GM12878 (cell line): ENCODE data around the gene HTR7. TPM values are rescaled to one million over a fixed set of nuclear protein-coding genes. Genes with fewer than 3 reads are reported as not detected.

Source experiments
- ATAC-seq: fragments of 200-7000 bp; cut with Tn5 transposase; 3 replicates; pipeline ENCODE4 v1.9.1; 2020; ENCODE audit warnings: mild to moderate bottlenecking, moderate library complexity
- BruUV-seq: library from RNA; stranded (reverse); fragments of 400-500 nt; replicated peaks from 2 replicates; lab custom pipeline; 2021; lab: Mats Ljungman, UMichigan
- CTCF ChIA-PET: fragments of 300-600 bp; sonication (Branson Sonifier 250); formaldehyde crosslinking; extraction: SDS; loops from one replicate; lab custom pipeline; 2021; ENCODE audit warnings: inconsistent platforms; lab: Yijun Ruan, JAX
- POLR2A ChIA-PET: fragments of 350-600 bp; formaldehyde crosslinking; extraction: SDS; loops from one replicate; lab custom pipeline; 2021; ENCODE audit warnings: inconsistent platforms; lab: Charles Lee
- RAD21 ChIA-PET: fragments of 300-600 bp; sonication (Branson Sonifier 250); formaldehyde crosslinking; loops from one replicate; lab custom pipeline; 2023; ENCODE audit warnings: antibody characterized with exemption; ENCODE audit not compliant: unreplicated experiment; lab: Charles Lee
- SMC1A ChIA-PET: fragments of 300-600 bp; sonication (Branson Sonifier 250); formaldehyde crosslinking; loops from one replicate; lab custom pipeline; 2023; ENCODE audit not compliant: unreplicated experiment, uncharacterized antibody; lab: Charles Lee
- DNase-seq: peaks from one replicate; pipeline ENCODE4 v3.0.0-alpha.2; 2011; ENCODE audit warnings: low read depth, low spot score
- FAIRE-seq: peaks from 3 replicates; lab custom pipeline; 2011; peaks lifted over from hg19 to GRCh38; lab: Jason Lieb, UNC
- H2AFZ ChIP-seq: 2 replicates; pipeline ENCODE4 v1.6.0; 2011; ENCODE audit warnings: low read depth, low read length, control low read depth; ENCODE audit not compliant: control insufficient read depth
- H3K27ac ChIP-seq: 2 replicates; pipeline ENCODE4 v1.5.1; 2011; ENCODE audit warnings: control low read depth; ENCODE audit not compliant: control insufficient read depth, insufficient read depth
- H3K27me3 ChIP-seq, 2 experiments: replicated peaks in 1 of 2; 2 replicates each; pipeline versions ENCODE4 v1.6.0 to v1.6.1; 2011; ENCODE audit warnings: low read length in 1 of 2; ENCODE audit not compliant: control insufficient read depth in 2 of 2, insufficient read depth in 2 of 2
- H3K36me3 ChIP-seq, 2 experiments: 2 replicates each; pipeline ENCODE4 v1.5.1; 2011; ENCODE audit warnings: low read length in 1 of 2; ENCODE audit not compliant: control insufficient read depth in 2 of 2, insufficient read depth in 2 of 2
- H3K4me1 ChIP-seq: 2 replicates; pipeline ENCODE4 v1.6.1; 2011; ENCODE audit warnings: mild to moderate bottlenecking, low read length, moderate library complexity, mixed read lengths; ENCODE audit not compliant: control insufficient read depth, insufficient read depth
- H3K4me2 ChIP-seq: 2 replicates; pipeline ENCODE4 v1.6.0; 2011; ENCODE audit warnings: control low read depth; ENCODE audit not compliant: control insufficient read depth, insufficient read depth
- H3K4me3 ChIP-seq: fragments of 200-600 bp; sonication (generic); 2 replicates; pipeline ENCODE4 v1.5.1; 2016
- H3K79me2 ChIP-seq: 2 replicates; pipeline ENCODE4 v1.6.0; 2011; ENCODE audit warnings: low read length; ENCODE audit not compliant: control insufficient read depth, insufficient read depth
- H3K9ac ChIP-seq: 2 replicates; pipeline ENCODE4 v1.8.0; 2011; ENCODE audit warnings: low read length, control low read depth, mixed read lengths; ENCODE audit not compliant: control insufficient read depth, insufficient read depth
- H3K9me3 ChIP-seq: replicated peaks from 3 replicates; pipeline ENCODE4 v1.5.1; 2011; ENCODE audit warnings: mild to moderate bottlenecking, low read length; ENCODE audit not compliant: control insufficient read depth, insufficient read depth
- H4K20me1 ChIP-seq: 2 replicates; pipeline ENCODE4 v1.6.0; 2011; ENCODE audit not compliant: control insufficient read depth, insufficient read depth
- BACH1 ChIP-seq: fragments of 450-650 bp; IDR thresholded peaks from 2 replicates; pipeline ENCODE4 v1.6.1; 2017; ENCODE audit warnings: mild to moderate bottlenecking, borderline replicate concordance
- CREM ChIP-seq: IDR thresholded peaks from 2 replicates; pipeline ENCODE4 v1.6.1; 2014; ENCODE audit warnings: antibody characterized with exemption, low read depth
- CTCF ChIP-seq, 3 experiments: IDR thresholded peaks in 2 of 3; conservative IDR thresholded peaks in 1 of 3; 2 replicates each; pipeline ENCODE4 v1.5.1; 2011; ENCODE audit warnings: low read depth in 3 of 3, low read length in 3 of 3, mild to moderate bottlenecking in 3 of 3, control low read depth in 2 of 3, moderate library complexity in 2 of 3, inconsistent platforms in 1 of 3, mixed read lengths in 1 of 3; ENCODE audit not compliant: control insufficient read depth in 2 of 3, insufficient read depth in 1 of 3; ENCODE audit errors: extremely low read depth in 1 of 3
- KDM1A ChIP-seq: fragments of 200-600 bp; sonication (generic); IDR thresholded peaks from 2 replicates; pipeline ENCODE4 v1.6.1; 2016; ENCODE audit warnings: borderline replicate concordance
- NFXL1 ChIP-seq: fragments of 450-650 bp; IDR thresholded peaks from 2 replicates; pipeline ENCODE4 v1.6.1; 2017; ENCODE audit warnings: antibody characterized with exemption, mild to moderate bottlenecking, borderline replicate concordance
- NR2F1 ChIP-seq: fragments of 450-650 bp; conservative IDR thresholded peaks from 2 replicates; pipeline ENCODE4 v1.6.1; 2017; ENCODE audit warnings: mild to moderate bottlenecking
- SMC3 ChIP-seq: IDR thresholded peaks from 2 replicates; pipeline ENCODE4 v1.6.1; 2011; ENCODE audit warnings: low read length, improper control_type of control experiment, borderline replicate concordance
- USF2 ChIP-seq: IDR thresholded peaks from 2 replicates; pipeline ENCODE4 v1.6.1; 2011; ENCODE audit warnings: low read depth, low read length, improper control_type of control experiment, borderline replicate concordance
- WGBS: methylation state at CpG from one replicate; pipeline ENCODE4 v1.1.6; 2016; ENCODE audit warnings: low lambda C conversion rate; ENCODE audit not compliant: insufficient replicate concordance, insufficient coverage; ENCODE audit errors: missing lambda C conversion rate; 5-methylcytosine and 5-hydroxymethylcytosine counted together
- in situ Hi-C: fragments of 300-500 bp; cut with MboI; formaldehyde crosslinking; loops from 9 replicates; pipeline ENCODE4 v1.14.3; 2018; ENCODE audit warnings: mixed read lengths
- intact Hi-C: fragments of 100-400 bp; cut with micrococcal nuclease; formaldehyde crosslinking; loops from one replicate; pipeline ENCODE4 v1.14.2; 2022; ENCODE audit not compliant: unreplicated experiment
- polyA plus RNA-seq, 11 experiments: library from polyadenylated mRNA; depleted of rRNA in 4 of 11; unstranded in 6 of 11; stranded (reverse) in 5 of 11; fragments of >200 nt; fragmentation: Nextera tagmentation in 4 of 11; fragmentation: Illumina TruSeq in 1 of 11; extraction: Ambion mirVana in 4 of 11; extraction: Trizol in 1 of 11; gene quantifications; 1 replicate in 1 of 11; 2 replicates in 10 of 11; pipeline versions ENCODE4 v1.2.1 to v1.2.3, GENCODE V29; 2011 to 2016; ENCODE audit warnings: inconsistent platforms in 2 of 11, missing spikeins in 2 of 11, low read depth in 1 of 11
- total RNA-seq, 4 experiments: library from RNA; depleted of rRNA in 3 of 4; stranded (reverse); fragments of >200 nt in 3 of 4; fragmentation: Illumina TruSeq in 1 of 4; extraction: Trizol in 1 of 4; gene quantifications; 2 replicates each; pipeline versions ENCODE4 v1.2.1 to v1.2.3, GENCODE V29; 2013 to 2021

Gene HTR7
- total and polyA plus RNA-seq, 10 of the 15 experiments (the other 5 are each of a cell fraction or from before 2014, with no cell fraction given) = 0.01 to 1.3 (median 0.06) TPM; not detected in 4

GRCh38 chr10:90866050-90866598, 8.3 kb upstream of the HTR7 start:
- no peak for ATAC-seq
- H3K4me3 ChIP-seq = no peak overlapping the region
- RAD21 ChIA-PET = interaction anchor here (0.7 to 1.4 kb wide), 2 partner anchors 115 to 1076 kb away, joined by 3 to 5 read pairs; no protein-coding TSS in a partner anchor
- H3K4me2 ChIP-seq = no peak overlapping the region
- FAIRE-seq = no peak
- no peaks in the 10 kb centered on the region for H4K20me1 ChIP-seq
- no peaks in the 10 kb centered on the region for H3K4me1 ChIP-seq
- TF ChIP-seq SMC3 = no peak
- TF ChIP-seq CTCF (IDR thresholded peaks at IDR 0.05 in 2 of 3, conservative IDR thresholded peaks at IDR 0.05 in 1 of 3; ENCODE audit: control insufficient read depth in 2 of 3, extremely low read depth in 1 of 3, insufficient read depth in 1 of 3, low read depth in 3 of 3, low read length in 3 of 3) = no peak
- no peak for TF ChIP-seq NFXL1
- TF ChIP-seq CREM = no peak
- no peak for TF ChIP-seq USF2
- no peak for TF ChIP-seq BACH1
- TF ChIP-seq KDM1A = no peak
- no peak for TF ChIP-seq NR2F1
- WGBS = 72% methylated on average over 4 of the region's 4 CpGs
- in situ Hi-C loops = loop anchor here (5.0 kb wide), 2 partner anchors 119 to 1074 kb away; no protein-coding TSS in a partner anchor
- BruUV-seq = no TSS peak
- H3K27ac ChIP-seq = no peak overlapping the region
- DNase-seq = no peak
- POLR2A ChIA-PET = interaction anchor here (0.7 kb wide), 1 partner anchor 114 kb away, joined by 3 read pairs; no protein-coding TSS in a partner anchor
- no peaks in the 10 kb centered on the region; a peak in 1 of 4 replicates for H3K27me3 ChIP-seq
- intact Hi-C loops = loop anchor here (10.0 kb wide), 1 partner anchor 911 kb away; no protein-coding TSS in a partner anchor
- H3K79me2 ChIP-seq = no peaks in the 10 kb centered on the region
- SMC1A ChIA-PET = interaction anchor here (1.1 to 2.0 kb wide), 5 partner anchors 9 to 214 kb away, joined by 3 to 6 read pairs (median 3); no protein-coding TSS in a partner anchor
- H3K36me3 ChIP-seq = no peaks in the 10 kb centered on the region
- no peak overlapping the region for H3K9ac ChIP-seq
- H3K9me3 ChIP-seq = no peaks in the 10 kb centered on the region; the same call in 1 of the 3 replicates
- no peak overlapping the region for H2AFZ ChIP-seq
- CTCF ChIA-PET = interaction anchor here (0.6 to 3.8 kb wide), 10 partner anchors 14 to 1385 kb away, joined by 3 to 18 read pairs (median 4); partner anchors contain the start of gene ANKRD1
